GM18870 (cell line): Measurements from ENCODE around the gene TMEM50B.
"Not testable (repeated sequence)": the region's sequence is repeated elsewhere in the genome, so short reads cannot be mapped to it uniquely, and the experiment has no call there.

Experiments used
- ATAC-seq: cut with Tn5 transposase; IDR thresholded peaks from one replicate; pipeline ENCODE4 v1.9.1; 2021; ENCODE audit warnings: moderate library complexity; ENCODE audit not compliant: unreplicated experiment

Gene TMEM50B

GRCh38 chr21:33478935-33479678 lies 667 bp downstream of the TMEM50B start:
- ATAC-seq = peak; percentile 17

DNA sequence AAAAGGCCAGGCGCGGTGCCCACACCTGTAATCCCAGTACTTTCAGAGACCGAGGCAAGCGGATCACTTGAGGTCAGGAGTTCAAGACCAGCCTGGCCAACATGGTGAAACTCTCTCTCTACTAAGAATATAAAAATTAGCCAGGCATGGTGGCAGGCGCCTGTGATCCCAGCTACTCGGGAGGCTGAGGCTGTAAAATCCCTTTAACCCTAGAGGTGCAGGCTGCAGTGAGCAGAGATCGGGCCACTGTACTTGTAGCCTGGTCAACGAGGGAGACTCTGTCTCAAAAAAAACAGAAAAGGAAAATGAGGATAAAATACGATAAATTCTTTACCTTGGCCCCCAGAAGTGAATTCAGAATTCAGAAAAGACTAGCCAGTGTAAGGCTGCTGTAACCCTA lies 1.6 kb downstream of the TMEM50B start:
- ATAC-seq = no peak

DNA sequence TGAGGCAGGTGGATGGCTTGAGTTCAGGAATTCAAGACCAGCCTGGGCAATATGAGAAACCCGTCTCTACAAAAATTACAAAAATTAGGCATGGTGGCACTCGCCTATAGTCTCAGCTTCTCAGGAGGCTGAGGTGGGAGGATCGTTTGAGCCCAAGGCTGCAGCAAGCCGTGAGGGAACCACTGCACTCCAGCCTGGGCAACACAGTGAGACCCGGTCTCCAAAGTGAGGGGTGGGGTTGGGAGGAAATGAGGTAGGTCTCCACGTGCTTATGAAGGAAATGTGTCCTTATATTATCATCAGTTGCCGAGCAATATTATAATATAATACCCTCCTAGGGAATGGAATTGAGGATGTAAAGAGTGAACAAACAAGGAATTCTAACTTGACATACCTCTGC lies 2.7 kb downstream of the TMEM50B start:
- ATAC-seq = no peak

DNA sequence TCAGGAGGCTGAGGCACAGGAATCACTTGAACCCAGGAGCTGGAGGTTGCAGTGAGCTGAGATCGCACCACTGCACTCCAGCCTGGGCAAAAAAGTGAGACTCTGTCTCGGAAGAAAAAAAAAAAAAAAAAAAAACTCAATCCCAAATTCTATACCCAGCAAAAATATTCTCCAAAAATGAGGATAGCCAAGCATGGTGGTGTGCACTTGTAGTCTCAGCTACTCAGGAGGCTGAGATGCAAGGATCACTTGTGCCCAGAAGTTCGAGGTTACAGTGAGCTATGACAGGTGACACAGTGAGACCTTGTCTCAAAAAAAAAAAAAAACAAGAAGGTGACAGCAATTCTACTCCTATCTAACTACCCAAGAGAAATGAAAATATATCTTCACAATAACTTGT lies 6.4 kb downstream of the TMEM50B start:
- no peak for ATAC-seq

DNA sequence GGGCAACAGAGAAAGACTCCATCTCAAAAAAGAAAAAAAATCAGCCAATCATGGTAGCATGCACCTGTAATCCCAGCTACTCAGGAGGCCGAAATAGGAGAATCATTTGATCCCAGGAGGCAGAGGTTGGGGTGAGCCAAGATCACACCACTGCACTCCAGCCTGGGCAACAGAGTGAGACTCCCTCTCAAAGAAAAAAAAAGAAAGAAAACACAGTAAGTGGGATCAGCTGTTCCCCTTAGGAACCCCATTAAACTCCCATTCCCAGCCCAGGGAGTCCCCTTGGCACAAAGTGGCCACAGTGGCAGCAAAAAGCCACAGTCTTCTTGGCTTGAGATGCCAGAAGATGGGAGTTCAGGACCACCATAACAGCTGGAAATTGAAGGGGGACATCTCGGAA lies 9.1 kb downstream of the TMEM50B start:
- ATAC-seq = no peak

DNA sequence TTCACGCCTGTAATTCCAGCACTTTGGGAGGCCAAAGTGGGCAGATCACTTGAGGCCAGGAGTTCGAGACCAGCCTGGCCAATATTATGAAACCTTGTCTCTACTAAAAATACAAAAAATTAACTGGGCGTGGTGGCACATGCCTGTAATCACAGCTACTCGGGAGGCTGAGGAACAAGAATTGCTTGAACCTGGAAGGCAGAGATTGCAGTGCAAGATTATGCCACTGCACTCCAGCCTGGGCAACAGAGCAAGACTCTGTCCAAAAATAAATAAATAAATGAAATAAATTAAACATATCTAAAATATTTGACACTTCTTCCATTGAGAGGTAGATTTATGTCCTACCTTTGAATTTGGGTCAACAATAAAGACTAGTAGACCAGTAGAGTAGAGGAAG lies 10.6 kb downstream of the TMEM50B start:
- not testable (repeated sequence) for ATAC-seq

DNA sequence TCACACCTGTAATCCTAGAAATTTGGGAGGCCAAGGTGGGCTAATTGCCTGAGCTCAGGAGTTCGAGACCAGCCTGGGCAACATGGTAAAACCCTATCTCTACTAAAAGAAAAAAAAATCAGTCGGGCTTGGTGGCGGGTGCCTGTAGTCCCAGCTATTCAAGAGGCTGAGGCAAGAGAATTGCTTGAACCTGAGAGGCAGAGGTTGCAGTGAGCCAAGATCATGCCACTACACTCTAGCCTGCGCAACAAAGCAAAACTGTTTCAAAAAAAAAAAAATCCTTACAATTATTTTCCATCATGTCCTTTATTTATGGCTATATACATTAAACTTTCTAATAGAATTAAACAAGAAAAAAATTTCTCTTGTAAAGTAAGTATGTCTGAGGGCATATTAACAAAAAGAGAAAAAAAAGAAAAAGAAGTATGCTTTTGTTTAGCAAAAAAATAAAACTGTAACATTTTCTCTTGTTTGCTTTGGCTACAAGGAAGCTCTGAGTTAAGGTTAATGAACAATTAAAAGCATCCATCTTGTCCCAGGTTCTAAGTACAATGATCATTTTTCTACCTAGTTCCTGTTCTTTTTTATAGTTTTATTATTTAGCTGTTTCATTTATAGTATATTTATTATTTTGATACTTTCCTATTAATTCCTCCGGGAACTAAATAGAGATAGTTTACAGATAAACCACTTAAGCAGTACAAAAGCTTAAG lies 18.1 kb downstream of the TMEM50B start:
- ATAC-seq = no peak

DNA sequence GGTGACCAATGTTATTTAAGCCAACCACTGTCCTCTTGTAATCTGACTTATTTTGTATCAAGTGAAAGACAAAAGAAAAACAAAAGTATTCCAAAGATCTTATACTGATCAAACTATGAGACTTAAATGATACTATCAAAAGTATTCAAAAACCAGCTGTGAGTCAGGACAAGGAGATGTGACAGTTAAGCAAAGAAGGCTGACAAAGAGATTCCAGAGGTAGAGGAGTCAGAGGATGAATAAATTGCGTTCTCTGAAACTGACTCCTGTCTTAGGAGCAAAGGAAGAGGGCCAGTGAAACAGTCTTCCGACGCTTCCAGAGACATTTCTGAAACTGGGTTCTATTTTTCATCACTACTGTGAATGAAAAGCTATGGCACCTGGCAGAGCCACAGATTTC lies 20.9 kb downstream of the TMEM50B start:
- ATAC-seq = no peak

DNA sequence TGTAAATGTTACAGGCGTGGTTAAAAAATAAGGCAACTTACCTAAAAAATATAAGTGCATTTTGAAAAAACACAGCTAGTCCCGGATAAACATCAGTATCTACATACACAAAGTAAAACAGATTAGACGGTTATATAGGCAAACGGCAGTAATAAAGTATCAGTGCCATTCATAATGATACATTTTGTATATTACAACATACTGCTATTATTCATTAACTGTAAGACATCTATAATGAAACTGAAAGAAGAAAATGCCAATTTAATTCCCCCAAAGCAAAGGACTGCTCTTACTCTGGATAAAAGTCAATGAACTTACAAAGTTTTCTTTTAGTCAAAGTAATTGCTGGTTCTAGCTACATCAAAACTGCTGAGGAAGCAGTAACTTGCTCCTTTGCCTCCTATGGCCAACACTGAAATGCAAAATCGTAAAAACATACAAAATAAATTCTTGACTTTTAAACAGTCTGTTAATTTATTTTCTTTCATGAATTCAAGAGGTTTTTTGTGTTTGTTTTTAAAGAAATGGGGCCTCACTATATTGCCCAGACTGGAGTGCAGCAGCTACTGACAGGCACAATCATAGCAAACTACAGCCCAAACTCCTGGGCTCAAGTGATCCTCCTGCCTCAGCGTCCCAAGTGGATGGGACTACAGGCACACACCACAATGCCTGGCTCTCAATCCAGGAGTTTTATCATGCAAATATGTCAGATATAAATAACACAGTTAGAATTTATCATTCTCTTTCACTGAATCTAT lies 23.9 kb downstream of the TMEM50B start:
- ATAC-seq = no peak

DNA sequence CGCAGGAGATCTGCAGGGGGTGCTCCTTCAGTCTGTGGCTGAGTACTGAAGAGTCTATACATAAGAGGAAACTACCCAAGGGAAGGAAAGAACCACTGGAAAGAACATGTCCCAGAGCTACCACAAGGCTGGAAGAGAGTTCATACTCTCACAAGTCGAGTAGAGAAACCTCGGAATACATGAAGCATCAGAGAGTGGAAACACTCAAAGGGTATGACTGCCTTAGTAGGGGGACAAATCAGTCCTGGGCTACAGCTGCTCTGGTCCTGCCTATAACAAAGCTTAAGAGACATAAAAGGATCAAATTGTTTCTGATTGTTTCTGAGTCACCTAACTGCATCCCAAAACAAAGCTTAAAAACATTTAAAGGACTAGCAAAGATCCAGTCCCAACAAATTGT lies 27.4 kb downstream of the TMEM50B start:
- no peak for ATAC-seq

GRCh38 chr21:33451634-33452071 lies 28.1 kb downstream of the TMEM50B start:
- ATAC-seq = no peak

GRCh38 chr21:33449616-33450015 lies 30.2 kb downstream of the TMEM50B start:
- ATAC-seq = no peak

GRCh38 chr21:33446620-33447019 lies 33.2 kb downstream of the TMEM50B start:
- ATAC-seq = not testable (repeated sequence)

DNA sequence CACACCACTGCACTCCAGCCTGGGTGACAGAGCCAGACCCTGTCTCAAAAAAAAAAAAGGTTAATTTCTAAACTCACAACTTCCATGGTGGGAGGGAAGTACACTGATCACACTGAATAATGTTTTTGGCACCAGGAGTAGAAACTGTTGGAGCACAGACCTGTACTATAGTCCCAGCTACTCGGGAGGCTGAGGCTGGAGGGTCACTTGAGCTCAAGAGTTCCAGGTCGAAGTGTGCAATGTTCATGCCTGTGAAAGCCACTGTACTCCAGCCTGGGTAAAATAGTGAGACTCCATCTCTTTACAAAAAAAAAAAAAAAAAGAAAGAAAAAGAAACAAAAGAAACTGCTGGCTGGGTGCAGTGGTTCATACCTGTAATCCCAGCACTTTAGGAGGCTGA lies 35.3 kb downstream of the TMEM50B start:
- ATAC-seq = no peak

DNA sequence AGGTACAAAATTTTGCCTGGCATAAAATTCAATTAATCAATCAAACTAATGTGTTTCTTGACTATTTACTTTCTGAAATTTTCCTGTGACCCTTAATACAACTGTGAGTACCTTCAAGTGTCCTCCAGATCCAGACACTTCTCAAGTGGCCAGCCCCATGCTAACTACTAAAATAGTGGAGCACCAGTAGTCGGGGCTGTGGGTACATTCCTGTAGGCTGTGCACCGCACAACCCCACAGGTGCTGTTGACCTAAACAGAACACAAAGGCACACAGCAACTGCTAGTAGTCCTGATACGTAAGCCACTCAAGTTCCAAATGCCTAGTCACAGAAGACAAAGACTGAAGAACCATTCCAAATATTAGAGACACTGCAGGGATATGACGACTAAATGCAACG lies 36.6 kb downstream of the TMEM50B start:
- no peak for ATAC-seq

DNA sequence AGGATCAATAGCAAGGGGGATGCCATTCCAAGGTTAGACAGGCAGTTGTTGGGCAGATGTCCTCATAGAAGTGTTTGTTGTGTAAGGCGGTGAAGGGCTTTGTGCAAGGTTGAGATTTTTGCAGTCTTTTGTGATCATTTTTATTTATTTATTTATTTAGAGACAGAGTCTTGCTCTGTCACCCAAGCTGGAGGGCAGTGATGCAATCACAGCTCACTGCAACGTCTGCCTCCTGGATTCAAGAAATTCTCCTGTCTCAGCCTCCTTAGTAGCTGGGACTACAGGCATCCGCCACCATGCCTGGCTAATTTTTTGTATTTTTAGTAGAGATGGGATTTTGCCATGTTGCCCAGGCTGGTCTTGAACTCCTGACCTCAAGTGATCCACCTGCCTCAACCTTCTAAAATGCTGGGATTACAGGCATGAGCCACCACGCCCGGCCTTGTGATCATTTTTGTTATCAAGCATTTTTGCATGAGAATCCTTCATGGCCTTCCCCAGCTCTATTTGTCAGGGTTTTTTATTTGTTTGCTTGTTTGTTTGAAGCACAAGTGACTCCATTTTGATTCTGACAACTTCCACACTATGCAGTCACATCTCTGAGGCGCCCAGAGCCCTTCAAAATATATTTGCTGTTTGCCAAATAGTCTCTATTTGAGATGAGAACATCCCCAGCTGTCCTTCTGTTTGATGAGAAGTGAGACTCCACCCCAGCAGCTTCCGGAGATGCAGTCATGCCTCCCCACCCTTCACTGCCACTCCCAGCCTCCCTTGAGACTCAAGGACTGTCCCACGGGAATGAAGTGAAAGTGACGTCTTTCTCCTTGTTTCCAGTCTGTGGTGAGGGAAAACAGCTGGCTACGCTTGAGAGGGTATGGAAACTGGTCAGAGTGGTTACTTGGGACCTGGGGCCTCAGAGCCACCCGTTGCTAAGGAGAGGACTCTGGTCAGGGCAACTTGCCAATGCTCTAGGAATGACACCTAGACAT lies 38.0 kb downstream of the TMEM50B start:
- ATAC-seq = peak; percentile 65

DNA sequence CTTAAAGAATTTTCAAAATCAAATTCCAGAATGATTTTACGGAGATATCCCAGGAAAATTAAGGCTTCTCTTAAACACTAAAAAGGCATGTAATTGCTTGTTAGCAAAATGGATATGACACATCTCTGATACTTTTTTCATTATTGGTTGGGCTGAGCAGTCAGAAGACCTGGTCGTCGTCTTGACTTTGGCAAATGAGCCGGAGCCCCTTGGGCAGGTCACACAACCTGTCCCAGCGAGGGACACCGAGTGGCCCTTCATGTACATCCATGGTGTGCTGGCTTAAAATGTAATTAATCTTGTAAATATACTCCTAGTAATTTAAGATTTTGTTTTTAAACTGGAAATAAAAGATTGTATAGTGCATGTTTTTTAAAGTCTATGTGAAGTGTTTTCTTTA lies 42.6 kb downstream of the TMEM50B start:
- no peak for ATAC-seq

DNA sequence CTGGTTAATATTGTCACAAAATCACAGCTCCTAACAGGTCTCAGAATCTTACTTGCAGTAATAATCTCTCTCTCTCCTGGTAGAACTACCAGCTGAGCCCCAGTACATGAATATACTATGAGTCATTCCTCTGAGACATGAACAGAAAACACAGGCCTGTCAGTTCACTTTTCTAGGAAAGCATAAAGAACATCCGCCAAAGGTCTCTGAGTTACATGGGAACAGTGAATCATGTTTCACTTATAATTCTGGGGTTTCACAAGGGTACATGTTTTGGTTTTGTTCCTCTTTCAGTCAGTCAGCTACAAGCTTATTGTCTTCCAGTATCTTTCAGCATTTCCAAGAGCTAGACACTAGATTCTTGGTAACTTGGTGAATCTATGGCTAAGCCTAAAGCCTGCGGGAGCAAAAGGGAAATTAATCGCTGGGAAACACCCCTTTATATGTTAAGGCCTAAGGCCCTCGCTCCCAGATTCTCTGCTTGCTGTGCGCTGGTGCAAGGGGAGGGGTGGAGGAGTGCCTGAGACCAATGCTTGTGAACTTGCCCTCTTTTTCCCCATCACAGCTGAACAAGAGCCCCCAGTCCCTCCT lies 44.9 kb downstream of the TMEM50B start:
- peak; percentile 89 for ATAC-seq

DNA sequence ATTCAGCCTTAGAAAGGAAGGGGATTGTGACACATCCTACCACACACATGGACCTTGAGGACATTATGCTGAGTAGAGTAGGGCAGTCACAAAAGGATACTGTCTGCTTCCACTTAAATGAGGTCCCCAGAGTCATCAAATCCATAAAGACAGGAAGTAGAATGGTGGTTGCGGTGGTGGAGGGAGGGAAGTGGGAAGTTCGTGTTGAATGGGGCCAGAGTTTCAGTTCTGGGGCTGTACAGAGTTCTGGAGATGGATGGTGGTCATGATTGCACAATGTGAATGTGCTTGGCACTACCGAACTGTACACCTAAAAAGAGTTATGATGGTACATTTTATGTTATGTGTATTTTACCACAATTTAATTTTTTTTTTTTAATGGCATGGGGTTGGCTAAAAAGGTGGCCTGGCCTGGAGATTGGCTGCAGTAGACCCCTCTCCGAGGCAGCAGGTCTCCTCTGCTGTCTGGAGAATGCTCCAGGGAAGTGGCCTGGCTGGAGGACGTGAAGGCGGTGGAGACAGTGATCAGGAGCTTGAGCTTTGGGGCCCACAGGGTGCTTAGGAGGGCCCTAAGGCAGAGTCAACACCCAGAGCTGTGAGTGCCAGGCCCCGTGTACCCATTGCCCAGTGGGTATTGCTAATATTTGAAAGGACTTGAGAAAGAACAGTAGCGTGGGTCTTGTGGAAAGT lies 46.2 kb downstream of the TMEM50B start:
- ATAC-seq = no peak

DNA sequence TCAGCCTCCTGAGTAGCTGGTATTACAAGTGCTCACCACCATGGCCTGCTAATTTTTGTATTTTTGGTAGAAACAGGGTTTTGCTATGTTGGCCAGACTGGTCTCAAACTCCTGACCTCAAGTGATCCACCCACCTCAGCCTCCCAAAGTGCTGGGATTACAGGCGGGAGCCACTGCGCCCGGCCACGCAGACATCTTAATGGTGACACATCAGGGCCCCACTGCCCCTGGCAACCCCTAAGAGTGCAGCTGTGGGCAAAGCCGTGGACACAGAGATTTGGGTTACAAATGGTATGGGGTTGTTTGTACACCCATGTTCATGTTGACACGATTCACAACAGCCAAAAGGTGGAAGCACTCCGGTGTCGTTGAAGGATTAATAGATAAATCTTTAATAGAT lies 46.8 kb downstream of the TMEM50B start:
- no peak for ATAC-seq
